ENCODE results near the gene KRT10. TPM values are rescaled to one million over a fixed set of nuclear protein-coding genes. Genes with fewer than 3 reads are reported as not detected.
"Not testable (repeated sequence)": the region's sequence is repeated elsewhere in the genome, so short reads cannot be mapped to it uniquely, and the experiment has no call there.

The KRT10 gene
- total RNA-seq, 1 donor from 2014 or later: 1.9 TPM

GRCh38 chr17:40832840-40833239 lies 10.4 kb upstream of the KRT10 start:
- no peak for DNase-seq

GRCh38 chr17:40830085-40830776 lies 7.8 kb upstream of the KRT10 start:
- no peak for DNase-seq

DNA sequence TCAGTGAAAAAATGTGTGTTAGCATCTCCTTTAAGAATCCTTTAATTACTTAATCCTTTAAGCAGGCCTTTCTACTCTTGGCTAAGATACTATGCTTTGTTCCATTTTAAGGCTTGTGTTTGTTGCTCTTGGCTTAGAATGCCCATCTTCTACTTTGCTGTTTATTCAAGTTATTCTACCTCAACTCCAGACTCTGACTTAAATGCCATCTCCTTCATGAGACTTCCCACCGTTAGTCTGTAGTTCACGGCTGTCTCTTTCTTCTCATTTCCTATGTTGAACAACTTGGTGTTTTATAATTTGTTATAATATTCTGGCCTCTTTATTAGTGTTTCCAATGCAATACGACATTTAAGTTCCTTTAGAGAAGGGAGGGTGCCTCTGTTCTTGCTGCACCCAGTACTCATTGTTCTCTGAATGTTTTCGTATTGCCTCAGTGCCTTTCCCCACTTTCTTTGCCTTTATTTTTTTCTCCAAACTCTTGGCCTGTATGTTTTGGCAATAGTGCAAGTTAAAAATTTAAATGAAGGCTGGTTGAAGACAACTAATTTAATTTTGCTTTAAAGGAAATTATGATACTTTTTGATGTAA lies 6.1 kb upstream of the KRT10 start:
- no peak for DNase-seq

GRCh38 chr17:40827746-40828453 lies 5.5 kb upstream of the KRT10 start:
- DNase-seq: no peak

DNA sequence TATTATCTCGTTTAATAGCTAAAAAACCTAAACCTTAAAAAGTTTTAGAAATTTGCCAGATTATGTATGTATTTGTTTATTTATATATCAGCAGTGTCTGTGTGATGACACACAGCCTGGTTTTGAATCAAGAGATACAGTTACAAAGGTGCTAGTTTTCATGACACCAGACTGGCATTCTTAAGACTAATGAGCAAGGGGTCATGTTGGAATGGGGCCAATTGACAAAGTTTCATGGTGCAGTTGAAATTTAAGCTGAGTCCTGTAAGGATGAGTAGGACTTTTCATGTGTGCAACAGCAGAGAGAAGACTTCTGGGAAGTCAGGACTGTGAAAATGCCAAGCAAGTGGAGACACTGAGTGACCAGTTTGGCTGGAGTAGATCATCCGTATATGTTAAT lies 3.2 kb upstream of the KRT10 start:
- no peak for DNase-seq

GRCh38 chr17:40824015-40824832 lies 1.8 kb upstream of the KRT10 start:
- no peak for DNase-seq

DNA sequence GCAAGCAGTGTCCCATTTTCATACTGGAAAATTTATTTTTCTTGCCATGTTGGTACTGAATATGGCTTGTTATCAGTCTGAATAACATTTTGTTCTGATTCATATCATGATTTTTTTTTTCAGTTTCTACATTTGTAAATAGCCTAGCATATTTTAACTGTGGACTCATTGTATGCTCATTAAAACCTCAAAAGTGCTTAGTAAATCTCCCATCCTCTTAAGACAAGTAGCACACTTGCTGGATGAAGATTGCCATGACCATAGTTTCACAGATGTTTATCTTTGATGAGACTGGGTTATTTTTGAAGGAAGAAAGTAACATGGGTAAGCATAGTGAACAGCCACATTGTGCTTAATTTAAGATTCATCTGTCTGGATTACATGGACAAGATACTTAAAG lies 878 bp downstream of the KRT10 start:
- DNase-seq: no peak

DNA sequence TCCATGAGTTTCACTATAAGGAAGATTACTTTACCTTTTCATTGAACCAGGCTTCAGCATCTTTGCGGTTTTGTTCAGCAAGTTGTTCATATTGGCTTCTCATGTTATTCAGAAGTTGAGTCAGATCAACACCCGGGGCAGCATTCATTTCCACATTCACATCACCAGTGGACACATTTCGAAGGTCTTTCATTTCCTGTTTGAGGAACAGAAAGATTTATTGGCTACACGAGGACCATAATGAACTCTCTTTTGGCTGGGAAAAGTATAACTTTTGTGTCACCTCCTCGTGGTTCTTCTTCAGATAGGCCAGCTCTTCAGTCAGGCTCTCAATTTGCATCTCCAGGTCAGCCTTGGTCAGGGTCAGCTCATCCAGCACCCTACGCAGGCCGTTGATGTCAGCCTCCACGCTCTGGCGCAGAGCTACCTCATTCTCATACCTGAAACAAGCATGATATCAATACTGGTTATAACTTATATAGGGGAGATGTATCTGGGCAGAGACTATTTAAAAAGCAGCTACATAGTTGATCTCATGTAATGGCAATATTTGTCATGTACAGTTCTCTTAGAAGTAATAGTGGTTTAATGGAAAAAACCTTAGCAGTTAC lies 2.1 kb downstream of the KRT10 start:
- DNase-seq: no peak

GRCh38 chr17:40819528-40820125 lies 2.8 kb downstream of the KRT10 start:
- DNase-seq: no peak

DNA sequence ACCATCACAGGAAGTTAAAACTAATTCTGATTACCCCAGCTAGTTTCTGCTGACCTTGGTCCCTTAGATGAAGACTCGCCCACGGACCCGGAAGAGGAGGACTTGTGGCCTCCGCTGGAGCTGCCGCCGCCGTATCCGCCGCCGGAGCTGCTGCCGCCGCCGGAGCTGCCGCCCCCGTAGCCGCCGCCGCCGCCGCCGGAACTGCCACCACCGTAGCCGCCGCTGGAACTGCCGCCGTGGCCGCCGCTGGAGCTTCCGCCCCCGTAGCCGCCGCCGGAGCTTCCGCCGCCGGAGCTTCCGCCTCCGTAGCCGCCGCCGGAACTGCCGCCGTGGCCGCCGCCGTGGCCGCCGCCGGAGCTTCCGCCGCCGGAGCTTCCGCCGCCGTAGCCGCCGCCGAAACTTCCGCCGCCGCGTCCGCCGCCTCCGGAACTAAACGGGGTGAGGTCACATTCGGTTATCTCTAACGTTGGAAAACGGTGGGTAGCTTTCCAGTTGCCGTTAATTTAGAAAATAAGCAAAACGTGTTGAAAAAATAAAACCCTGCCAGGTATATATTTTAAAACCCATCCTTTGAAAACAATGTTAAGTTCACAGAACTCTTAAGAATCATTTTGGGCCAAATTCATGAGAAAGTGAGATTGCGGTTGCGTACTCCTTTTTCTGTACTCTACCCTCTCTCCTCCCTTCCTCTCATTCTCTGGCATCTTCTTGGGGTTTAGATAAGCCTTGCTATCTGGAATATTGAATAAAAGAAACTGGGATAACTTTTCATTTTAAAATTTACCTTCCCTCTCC lies 3.5 kb downstream of the KRT10 start:
- peak; percentile 63 for DNase-seq

GRCh38 chr17:40818343-40818732 lies 4.1 kb downstream of the KRT10 start:
- DNase-seq: no peak

- no peak for DNase-seq
Observed at GRCh38 chr17:40817103-40817682, 5.2 kb downstream of the KRT10 start.

GRCh38 chr17:40816569-40816968 lies 5.8 kb downstream of the KRT10 start:
- DNase-seq: no peak

DNA sequence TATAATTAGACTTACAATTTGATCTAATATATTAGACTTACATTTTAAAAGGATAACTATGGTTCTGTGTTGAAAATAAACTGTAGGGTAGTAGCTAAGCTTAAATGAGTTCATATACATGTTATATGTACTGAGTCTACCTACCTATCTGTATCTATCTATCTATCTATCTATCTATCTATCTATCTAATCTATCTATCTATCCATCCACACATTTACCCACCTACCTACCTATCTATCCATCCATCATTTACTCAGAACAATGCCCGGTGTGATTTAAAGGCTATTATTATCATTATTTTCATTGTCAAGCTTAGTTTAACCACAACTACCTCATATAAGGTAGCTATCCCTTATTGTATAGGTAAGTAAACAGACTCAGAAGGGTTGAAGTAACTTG lies 7.0 kb downstream of the KRT10 start:
- DNase-seq: no peak

DNA sequence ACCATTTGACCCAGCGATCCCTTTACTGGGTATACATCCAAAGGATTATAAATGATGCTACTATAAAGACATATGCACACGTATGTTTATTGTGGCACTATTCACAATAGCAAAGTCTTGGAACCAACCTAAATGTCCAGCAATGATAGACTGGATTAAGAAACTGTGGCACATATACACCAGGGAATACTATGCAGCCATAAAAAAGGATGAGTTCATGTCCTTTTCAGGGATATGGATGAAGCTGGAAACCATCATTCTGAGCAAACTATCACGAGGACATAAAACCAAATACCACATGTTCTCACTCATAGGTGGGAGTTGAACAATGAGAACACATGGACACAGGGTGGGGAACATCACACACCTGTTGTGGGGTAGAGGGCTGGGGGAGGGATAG lies 7.8 kb downstream of the KRT10 start:
- DNase-seq: not testable (repeated sequence)

DNA sequence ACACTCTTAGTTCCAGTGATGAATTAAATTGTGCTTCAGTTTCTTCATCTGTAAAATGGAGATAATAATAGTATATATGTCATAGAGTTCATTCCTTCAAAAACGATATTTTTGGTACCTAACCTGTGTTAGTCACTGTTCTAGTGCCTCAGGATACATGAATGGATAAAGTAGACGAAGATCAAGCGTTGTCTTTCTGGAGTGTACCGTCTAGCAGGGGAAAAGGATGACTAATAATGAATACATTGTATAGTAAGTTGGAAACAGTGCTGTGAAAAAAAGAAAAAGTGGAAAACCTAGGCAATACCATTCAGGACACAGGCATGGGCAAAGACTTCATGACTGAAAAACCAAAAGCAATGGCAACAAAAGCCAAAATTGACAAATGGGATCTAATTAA lies 8.6 kb downstream of the KRT10 start:
- DNase-seq: no peak

DNA sequence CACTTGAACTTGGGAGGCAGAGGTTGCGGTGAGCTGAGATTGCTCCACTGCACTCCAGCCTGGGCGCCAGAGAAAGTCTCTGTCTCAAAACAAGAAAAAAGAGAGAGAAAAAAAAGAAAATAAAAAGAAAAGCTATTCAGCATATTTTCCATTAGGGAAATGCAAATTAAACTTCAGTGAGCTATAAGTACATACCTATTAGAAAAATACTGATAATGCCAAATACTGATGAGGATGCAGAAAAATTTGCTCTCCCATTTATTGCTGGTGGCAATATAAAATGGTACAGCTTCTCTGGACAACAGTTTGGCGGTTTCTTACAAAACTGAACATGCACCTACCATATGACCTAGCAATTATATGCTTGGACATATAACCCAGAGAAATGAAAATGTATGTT lies 9.8 kb downstream of the KRT10 start:
- DNase-seq: no peak

GRCh38 chr17:40810494-40810893 lies 11.9 kb downstream of the KRT10 start:
- no peak for DNase-seq

GRCh38 chr17:40809721-40810421 lies 12.5 kb downstream of the KRT10 start:
- no peak for DNase-seq

- no peak for DNase-seq
Observed at GRCh38 chr17:40806131-40806530, 16.3 kb downstream of the KRT10 start.
